AG04449 (cell line): Measurements from ENCODE around the gene CLMN.

ENCODE experiments used
- CTCF ChIA-PET: fragments of 350-600 bp; formaldehyde crosslinking; extraction: SDS; loops from one replicate; lab custom pipeline; 2021; ENCODE audit warnings: antibody characterized with exemption; lab: Yijun Ruan, JAX
- POLR2A ChIA-PET: fragments of 400-600, 350-600 bp; formaldehyde crosslinking; extraction: SDS; loops from one replicate; lab custom pipeline; 2020; ENCODE audit warnings: antibody characterized with exemption, inconsistent platforms; lab: Yijun Ruan, JAX
- DNase-seq: peaks from one replicate; pipeline ENCODE4 v3.0.0-alpha.2; 2010; ENCODE audit warnings: low read depth, low spot score
- H3K4me3 ChIP-seq: 2 replicates; pipeline ENCODE4 v1.5.1; 2011; ENCODE audit warnings: low read depth, mild to moderate bottlenecking, control low read depth, low read length
- TF ChIP-seq, protein P1 (sequence below): IDR thresholded peaks from one replicate; pipeline ENCODE4 v1.5.1; 2011; ENCODE audit warnings: mild to moderate bottlenecking, moderate library complexity, low read length, control low read depth, inconsistent platforms; ENCODE audit not compliant: insufficient read depth; ENCODE audit errors: missing control alignments

CLMN gene

DNA sequence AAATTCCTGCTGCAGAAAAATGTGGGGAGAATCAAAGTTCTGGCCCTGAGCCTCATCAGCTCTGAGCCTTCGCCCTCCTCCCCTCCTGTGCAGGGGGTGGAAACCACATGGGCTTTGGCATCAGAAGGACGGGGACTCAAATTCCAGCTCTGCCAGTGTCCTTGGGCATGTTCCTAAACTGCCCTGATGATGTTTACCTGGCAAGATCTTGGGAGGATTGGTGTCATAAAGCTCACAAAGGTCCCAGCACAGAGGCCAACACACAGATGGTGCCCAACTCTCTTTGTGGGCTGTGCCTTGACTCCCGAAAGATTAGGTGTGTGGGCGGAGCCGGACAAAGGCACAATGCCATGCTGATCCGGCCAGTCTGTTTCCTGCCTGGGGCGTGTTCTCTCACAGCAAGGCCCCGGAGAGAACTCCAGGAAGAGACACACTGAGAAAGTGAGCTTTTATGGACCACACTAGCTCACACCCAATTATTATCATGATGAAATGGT is 20.5 kb upstream of the CLMN start:
- CTCF ChIA-PET: no interaction called here
- no peak for DNase-seq
- no peak overlapping the region for H3K4me3 ChIP-seq
- TF ChIP-seq, protein P1, sequence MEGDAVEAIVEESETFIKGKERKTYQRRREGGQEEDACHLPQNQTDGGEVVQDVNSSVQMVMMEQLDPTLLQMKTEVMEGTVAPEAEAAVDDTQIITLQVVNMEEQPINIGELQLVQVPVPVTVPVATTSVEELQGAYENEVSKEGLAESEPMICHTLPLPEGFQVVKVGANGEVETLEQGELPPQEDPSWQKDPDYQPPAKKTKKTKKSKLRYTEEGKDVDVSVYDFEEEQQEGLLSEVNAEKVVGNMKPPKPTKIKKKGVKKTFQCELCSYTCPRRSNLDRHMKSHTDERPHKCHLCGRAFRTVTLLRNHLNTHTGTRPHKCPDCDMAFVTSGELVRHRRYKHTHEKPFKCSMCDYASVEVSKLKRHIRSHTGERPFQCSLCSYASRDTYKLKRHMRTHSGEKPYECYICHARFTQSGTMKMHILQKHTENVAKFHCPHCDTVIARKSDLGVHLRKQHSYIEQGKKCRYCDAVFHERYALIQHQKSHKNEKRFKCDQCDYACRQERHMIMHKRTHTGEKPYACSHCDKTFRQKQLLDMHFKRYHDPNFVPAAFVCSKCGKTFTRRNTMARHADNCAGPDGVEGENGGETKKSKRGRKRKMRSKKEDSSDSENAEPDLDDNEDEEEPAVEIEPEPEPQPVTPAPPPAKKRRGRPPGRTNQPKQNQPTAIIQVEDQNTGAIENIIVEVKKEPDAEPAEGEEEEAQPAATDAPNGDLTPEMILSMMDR: no peak
- POLR2A ChIA-PET: no interaction called here

DNA sequence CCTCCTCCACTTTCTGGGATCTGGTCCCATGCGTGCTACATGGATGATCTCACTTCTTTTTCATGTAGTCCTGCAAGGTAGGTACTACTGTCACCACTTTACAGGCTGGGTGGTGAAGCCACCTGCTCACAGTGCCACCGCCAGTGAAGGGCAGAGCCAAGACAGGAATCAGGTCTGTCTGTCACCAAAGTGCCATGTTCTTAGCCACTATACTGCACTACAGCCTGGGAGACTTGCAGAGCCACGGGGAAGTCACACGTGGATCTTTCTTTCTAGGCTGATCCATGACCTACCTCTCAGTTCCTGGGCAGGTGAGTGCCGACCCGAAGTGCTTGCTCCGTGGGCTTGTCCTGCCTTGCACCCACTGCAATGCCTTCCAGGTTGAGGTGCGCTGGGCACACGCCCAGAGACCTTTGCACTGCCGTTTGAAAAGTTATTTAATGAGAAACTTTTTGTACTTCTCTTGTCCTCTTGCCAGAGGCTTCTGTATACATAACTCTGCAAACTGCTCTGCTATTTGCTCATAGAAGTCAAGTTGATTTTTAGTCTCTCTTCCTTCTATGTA is 19.7 kb upstream of the CLMN start:
- DNase-seq: no peak
- no peak overlapping the region for H3K4me3 ChIP-seq
- TF ChIP-seq, protein P1: no peak
- CTCF ChIA-PET: no interaction called here
- POLR2A ChIA-PET: no interaction called here

DNA sequence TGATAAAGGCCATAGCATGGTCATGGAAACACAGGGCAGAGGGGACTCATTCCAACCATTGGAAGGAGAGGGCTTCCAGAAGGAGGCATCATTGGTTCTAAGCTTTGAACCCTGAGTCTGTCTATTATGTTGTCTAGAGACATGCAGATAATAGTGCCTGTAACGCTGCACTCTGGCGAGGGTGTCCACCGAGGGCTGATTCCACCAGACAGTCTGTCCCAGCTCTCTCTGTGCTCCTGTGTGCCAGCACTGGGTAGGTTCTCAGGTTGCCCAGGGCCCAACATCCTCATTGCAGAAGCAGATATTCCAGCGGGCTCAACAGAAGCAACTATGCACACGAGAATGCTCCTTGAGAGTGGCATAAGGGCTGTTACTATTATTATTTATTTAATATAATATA is 18.7 kb upstream of the CLMN start:
- TF ChIP-seq, protein P1: no peak
- ChIA-PET POLR2A (no interaction called here), CTCF (no interaction called here)
- no peak for DNase-seq
- H3K4me3 ChIP-seq: no peak overlapping the region

DNA sequence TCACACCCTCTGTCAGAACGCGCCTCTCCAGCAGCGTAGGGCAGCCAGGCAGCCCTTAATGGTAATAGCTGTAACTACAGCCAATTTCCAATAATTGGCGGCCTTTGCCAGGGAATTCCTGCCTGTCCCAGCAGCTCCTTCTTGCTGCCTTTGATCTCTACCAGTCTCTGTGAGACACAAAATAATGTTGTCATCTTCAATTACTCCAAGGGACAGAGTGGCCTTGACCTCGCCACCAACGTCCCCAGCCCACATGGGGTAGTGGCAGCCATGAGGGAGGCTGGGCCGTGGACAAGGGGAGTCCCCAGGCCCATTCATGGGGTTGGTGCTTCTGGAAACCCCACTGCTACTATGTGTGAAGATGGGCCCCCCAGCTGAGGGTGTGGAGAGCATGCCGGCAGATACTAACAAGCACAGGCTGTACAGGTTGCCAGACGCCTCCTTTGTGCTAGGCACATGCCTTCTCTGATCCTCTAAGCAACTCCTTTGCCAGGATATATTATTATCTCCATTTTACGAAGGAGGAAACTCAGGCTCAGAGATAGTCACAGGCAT is 17.4 kb upstream of the CLMN start:
- H3K4me3 ChIP-seq: no peak overlapping the region
- TF ChIP-seq, protein P1: no peak
- CTCF ChIA-PET: no interaction called here
- no peak for DNase-seq
- POLR2A ChIA-PET: no interaction called here

DNA sequence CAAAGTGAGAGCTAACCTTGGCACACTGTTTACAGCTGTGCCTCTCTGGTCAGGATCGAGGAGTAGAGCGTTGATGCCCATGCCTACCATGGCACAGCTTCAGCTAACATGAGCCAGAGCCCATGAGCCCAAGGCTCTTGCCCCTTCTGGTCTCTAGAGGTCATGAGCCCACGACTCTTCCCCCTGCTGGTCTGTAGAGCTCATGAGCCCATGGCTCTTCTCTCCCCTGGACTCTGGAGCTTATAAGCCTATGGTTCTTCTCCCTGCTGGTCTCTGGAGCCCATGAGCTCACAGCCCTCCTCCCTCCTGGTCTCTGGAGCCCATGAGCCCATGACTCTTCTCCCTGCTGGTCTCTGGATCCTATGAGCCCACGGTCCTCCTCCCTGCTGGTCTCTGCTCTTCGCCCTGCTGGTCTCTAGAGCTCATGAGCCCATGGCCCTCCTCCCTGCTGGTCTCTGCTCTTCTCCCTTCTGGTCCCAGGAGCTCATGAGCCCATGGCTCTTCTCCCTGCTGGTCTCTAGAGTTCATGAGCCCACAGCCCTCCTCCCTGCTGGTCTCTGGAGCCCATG is 16.6 kb upstream of the CLMN start:
- TF ChIP-seq, protein P1: no peak
- no peak overlapping the region for H3K4me3 ChIP-seq
- ChIA-PET POLR2A (interaction anchor here (0.7 kb wide), 1 partner anchor 423 kb away, joined by 4 read pairs; no protein-coding TSS in a partner anchor), CTCF (no interaction called here)
- DNase-seq: no peak

DNA sequence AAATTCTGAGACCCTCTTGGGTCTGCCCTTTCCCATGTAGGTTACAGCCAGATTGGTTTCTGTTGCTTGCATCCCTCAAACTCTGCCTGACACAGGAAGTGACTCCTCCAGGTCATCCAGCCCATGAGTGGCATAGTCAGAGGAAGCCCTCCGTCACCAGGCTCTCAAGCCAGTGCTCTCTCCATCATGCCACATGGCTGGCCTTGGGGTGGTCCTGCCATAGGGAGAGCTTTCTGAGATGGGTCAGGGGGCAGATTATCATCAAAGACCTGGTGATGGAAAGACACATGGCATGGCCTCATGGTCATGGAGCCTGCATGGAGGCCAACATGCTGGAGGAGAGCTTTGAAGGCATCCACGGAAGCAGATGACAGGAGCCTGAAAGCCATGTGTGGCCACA is 15.4 kb upstream of the CLMN start:
- no peak for DNase-seq
- TF ChIP-seq, protein P1: no peak
- POLR2A ChIA-PET: interaction anchor here (0.6 kb wide), 1 partner anchor 10 kb away, joined by 4 read pairs; no protein-coding TSS in a partner anchor
- H3K4me3 ChIP-seq: no peak overlapping the region
- CTCF ChIA-PET: no interaction called here
